NCI-H82 treated with DMSO at 0.1 percent for 48 hours (cell line): ENCODE measurements around the gene CMPK2.
"Not testable (repeated sequence)": the region's sequence is repeated elsewhere in the genome, so short reads cannot be mapped to it uniquely, and the experiment has no call there.

Experiments
- DNase-seq: peaks from one replicate; lab custom pipeline; 2025; ENCODE audit not compliant: unreplicated experiment; lab: John Stamatoyannopoulos, UW

Gene CMPK2, protein sequence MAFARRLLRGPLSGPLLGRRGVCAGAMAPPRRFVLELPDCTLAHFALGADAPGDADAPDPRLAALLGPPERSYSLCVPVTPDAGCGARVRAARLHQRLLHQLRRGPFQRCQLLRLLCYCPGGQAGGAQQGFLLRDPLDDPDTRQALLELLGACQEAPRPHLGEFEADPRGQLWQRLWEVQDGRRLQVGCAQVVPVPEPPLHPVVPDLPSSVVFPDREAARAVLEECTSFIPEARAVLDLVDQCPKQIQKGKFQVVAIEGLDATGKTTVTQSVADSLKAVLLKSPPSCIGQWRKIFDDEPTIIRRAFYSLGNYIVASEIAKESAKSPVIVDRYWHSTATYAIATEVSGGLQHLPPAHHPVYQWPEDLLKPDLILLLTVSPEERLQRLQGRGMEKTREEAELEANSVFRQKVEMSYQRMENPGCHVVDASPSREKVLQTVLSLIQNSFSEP

DNA sequence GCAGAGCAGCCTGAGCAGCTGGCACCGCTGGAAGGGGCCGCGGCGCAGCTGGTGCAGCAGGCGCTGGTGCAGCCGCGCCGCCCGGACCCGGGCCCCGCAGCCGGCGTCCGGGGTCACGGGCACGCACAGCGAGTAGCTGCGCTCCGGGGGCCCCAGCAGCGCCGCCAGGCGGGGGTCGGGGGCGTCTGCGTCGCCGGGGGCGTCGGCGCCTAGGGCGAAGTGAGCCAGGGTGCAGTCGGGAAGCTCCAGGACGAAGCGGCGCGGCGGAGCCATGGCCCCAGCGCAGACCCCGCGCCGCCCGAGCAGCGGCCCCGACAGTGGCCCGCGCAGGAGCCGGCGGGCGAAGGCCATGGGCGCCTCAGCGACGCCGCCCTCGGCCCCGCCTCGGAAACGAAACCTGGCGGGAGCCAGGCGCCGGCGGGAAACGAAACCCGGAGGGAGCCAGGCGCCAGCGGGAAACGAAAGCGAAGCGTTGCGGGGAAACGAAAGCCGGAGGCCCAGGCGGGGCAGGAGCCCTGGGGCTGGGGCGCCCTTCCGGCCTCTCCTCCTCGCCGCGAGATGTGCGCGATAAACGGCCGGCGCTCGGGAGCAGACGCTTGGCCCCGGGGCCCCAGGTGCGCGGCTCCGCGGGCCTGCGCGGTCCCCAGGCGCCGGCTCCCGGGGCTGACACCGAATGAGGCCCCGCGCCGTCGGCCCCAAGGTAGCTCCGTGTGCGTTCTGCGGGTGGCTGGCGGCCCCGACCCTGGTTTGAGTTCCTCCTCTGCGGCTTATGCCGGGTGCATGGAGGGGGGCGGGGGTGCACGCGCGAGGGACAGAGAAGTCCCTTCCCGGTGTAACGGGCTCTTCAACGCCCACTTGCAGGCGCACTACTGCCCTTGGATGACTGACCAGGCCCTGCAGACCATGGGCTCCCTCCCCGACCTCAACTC is at the start of gene CMPK2:
CMPK2 (minus strand) TSS at position 562 of the 929 bp plus-strand sequence; CDS start at position 351, 211 bp downstream.
- DNase-seq, result no peak

GRCh38 chr2:6915399-6915798 is 49.7 kb upstream of the CMPK2 start:
- no peak for DNase-seq

DNA sequence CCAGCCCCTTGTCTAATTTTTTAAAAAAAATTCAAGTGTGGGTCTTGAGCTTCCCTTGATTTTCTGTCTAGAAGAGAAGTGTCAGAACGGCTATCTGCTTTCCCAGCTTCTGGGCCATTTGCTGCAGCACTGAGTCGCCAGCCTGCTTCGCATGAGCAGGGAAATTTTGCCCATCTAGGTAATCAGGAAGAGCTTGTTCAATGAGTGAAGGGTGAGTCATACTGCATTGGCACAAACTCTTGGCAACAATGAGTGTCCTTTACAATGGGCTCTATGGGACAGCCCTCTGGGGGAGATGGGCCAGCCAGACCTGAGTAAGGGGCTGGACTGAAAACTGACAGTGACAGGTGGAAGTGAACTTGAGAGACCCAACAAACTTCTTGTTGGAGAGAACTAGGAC is 49.1 kb upstream of the CMPK2 start:
- no peak for DNase-seq

- DNase-seq, result no peak
Observed at GRCh38 chr2:6913415-6914157, 47.9 kb upstream of the CMPK2 start.

DNA sequence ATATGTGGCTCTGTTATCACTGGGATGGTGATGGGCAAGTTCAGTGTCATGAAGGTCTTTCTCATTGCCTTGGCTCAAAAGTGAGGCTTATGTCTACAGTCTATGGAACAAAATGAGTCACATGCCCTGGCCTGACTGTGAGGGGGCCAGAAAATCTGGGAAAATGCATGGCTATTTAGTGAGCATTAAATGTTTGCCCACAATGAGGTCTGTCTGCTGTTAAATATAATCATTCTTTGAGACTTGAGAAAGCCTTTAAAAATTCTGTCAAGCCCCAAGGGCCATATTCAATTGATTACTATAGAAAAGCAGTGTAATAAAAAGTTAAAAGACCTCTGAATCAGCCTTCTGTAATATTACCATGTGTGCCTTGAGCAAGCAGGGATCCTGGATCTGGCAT is 46.0 kb upstream of the CMPK2 start:
- no peak for DNase-seq

- DNase-seq, result no peak
Observed at GRCh38 chr2:6909431-6910385, 44.0 kb upstream of the CMPK2 start.

GRCh38 chr2:6908291-6908690 is 42.6 kb upstream of the CMPK2 start:
- DNase-seq, result no peak

- no peak for DNase-seq
Observed at GRCh38 chr2:6906165-6906741, 40.5 kb upstream of the CMPK2 start.

DNA sequence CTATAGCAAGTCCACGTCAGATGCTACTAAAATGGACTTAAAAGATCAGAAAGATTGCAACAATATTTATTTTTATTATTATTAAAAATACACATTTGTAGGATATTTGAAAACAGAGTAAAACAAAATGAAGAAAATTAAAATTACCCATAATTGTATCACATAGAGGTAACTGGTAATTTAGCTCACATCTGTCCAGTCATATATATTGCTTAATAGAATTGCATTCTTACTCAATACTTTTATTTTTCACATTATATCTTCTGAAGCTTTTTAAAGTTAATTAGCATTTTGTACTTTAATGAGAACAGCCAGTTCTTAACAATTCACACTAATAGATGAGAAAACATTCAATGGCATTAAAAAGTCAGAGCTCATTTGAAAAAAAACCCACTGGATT is 40.0 kb upstream of the CMPK2 start:
- DNase-seq, result no peak

- DNase-seq, result not testable (repeated sequence)
Observed at GRCh38 chr2:6902581-6902980, 36.9 kb upstream of the CMPK2 start.

DNA sequence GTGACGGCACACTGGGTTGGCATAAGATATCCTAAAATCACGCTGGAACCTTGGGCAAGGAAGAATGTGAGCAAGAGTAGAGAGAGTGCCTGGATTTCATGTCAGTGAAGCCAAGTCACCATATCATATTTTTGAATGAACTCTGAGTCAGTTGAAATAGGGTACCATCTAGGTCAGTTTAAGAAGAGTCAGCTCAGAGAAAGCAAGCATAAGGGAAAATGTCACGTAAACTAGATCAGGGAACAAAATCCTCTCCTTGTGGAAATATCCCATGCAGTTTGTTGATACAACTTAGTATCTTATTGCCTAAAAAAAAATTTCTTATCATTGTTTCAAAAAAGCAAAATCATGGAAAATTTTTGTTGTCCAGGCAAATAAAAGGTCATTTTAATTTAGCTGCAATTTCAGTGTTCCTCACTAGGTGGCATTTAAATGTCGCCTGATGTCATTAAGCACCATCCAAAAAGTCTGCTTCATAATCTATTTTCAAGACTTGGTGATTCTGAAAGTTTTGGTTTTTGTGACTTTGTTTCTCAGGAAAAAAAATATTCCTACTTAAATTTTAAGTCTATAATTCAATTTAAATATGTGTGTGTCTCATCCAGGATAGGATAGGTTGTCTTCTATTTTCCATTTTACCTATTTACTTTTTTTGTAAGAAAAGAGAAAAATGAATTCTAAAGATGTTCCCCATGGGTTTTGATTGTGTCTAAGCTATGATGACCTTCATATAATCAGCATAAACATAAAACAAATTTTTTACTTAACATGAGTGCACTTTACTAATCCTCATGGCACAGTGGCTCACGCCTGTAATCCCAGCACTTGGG is 31.4 kb upstream of the CMPK2 start:
- DNase-seq, result no peak

DNA sequence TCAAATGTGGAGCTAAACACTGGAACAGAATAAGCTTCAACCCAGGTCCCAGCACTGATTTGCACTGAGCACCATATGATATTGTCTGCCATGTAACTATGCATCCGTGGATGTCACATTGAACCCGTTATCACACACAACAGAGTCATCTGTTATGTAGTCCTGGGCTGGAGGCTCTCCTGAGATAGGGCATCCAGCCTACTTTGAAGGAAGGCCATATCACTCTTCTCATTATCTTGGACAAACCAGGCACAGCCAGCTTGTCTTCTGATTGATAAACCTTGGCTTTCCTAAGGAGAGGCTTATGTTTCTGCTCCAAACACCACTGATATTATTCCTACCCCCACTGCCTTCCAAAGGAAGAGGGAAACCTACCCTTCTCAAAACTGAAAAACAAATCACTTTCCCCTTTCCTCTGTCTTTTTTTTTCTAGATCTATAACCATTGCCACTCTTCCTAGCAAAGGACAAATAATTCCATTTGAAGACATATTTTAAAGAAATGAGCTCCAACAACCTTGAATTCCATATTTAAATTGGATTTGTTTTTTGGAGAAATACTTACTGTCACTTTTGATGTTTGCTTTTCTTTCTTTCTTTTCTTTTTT is 28.3 kb upstream of the CMPK2 start:
- DNase-seq, result no peak

DNA sequence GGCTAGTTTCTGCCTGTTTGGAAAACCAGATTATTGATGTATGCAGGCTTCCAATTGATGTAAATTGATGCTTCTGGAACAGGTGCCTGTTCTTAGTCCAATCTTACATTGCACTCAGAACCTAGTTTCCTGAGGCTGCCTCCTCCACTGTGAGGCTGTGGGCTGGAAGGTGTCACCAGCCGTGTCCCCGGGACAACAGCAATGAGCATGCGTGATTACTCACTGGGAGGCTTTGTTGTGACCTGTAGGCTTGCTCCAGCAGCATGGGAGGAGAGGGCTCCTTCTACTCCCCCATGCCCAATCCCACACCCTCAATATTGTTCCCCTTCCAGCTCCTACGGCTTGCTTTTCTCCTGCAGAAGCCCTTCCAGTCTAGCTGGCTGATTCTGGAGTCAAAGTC is 23.0 kb upstream of the CMPK2 start:
- DNase-seq, result no peak

- DNase-seq, result no peak
Observed at GRCh38 chr2:6887751-6888192, 22.1 kb upstream of the CMPK2 start.

- no peak for DNase-seq
Observed at GRCh38 chr2:6885968-6886367, 20.3 kb upstream of the CMPK2 start.

GRCh38 chr2:6885551-6885950 is 19.8 kb upstream of the CMPK2 start:
- no peak for DNase-seq

- DNase-seq, result no peak
Observed at GRCh38 chr2:6883448-6884122, 17.9 kb upstream of the CMPK2 start.

DNA sequence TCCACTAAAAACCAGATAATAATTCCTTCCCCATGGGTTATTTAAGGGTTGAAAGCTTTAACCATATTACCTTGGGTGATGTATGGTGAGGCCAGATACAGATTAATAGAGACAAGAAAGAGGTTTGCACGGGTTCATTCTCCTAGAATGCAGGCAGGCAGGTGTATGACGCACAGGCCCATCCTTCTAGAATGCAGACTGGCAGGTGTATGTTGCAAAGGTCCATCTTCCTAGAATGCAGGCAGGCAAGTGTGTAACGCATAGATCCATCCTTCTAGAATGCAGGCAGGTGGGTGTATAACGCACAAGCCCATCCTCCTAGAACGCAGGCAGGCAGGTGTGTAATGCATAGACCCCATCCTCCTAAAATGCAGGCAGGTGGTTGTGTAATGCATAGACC is 15.8 kb upstream of the CMPK2 start:
- no peak for DNase-seq
